ENCODE results near the gene ANO1.

ANO1 gene

DNA sequence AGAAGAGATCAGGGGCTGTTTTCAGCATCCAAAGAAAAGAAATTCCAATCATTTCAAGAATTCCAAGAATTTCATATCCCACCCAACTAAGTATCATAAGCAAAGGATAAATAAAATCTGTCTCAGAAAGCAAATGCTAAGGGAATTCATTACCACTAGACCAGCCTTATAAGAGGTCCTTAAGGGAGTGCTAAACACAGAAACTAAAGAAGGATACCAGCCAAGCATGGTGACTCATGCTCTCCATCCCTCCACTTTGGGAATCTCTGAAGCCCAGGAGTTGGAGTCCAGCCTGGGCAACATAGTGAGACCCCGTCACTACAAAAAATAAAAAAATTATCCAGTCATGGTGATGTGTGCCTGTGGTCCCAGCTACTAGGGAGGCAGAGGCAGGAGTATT, 142.8 kb downstream of the ANO1 start:
- Histone ChIP-seq H3K27ac (ENCODE audit: low read depth, low read length, severe bottlenecking) (no peak overlapping the region), H3K36me3 (ENCODE audit: control insufficient read depth, insufficient read depth, low read length) (no peaks in the 10 kb centered on the region), H3K4me3 (ENCODE audit: extremely low read depth, insufficient read depth, low read length, poor library complexity, severe bottlenecking) (no peak overlapping the region), H3K4me1 (ENCODE audit: control insufficient read depth, insufficient read depth, low read length, poor library complexity, severe bottlenecking) (no peaks in the 10 kb centered on the region), H3K9me3 (ENCODE audit: control insufficient read depth, low read length) (no peaks in the 10 kb centered on the region)
- WGBS, 2 experiments (ENCODE audit: insufficient coverage in 2 of 2), result 100% methylated on average over 1 of the region's 1 CpG; no CpG with 5 or more reads in 1 of the 2 experiments

DNA sequence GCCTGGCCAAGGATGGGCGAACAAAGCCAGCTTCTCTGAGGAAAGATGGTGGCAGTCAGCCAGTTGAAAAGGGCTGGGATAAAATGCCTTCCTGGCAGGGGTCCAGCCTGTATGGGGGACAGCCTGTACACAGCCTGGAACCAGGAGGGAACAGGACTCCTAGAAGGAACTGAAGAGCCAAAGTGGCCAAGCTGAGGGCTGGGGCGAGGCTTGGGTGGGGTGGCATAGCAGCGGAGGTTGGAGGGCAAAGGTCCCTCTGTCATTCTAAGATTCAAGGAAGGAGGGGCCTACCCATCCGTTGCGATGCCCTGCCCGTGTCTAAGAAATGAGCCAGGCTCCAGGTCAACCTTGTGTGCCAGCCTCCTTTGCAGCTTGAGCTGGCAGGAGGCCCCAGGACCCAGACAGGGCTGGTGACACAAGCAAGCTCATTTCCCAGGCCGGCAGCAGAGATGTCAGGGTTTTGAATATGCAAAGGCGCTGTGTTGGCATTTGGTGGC, 147.6 kb downstream of the ANO1 start:
- Histone ChIP-seq H3K9me3 (ENCODE audit: control insufficient read depth, low read length) (no peaks in the 10 kb centered on the region), H3K4me1 (ENCODE audit: control insufficient read depth, insufficient read depth, low read length, poor library complexity, severe bottlenecking) (peaks cover 5% of the 10 kb centered on the region), H3K36me3 (ENCODE audit: control insufficient read depth, insufficient read depth, low read length) (no peaks in the 10 kb centered on the region), H3K4me3 (ENCODE audit: extremely low read depth, insufficient read depth, low read length, poor library complexity, severe bottlenecking) (no peak overlapping the region), H3K27ac (ENCODE audit: low read depth, low read length, severe bottlenecking) (no peak overlapping the region)
- WGBS, 2 experiments (ENCODE audit: insufficient coverage in 2 of 2), result 86 to 89% methylated on average over 8 of the region's 8 CpGs

DNA sequence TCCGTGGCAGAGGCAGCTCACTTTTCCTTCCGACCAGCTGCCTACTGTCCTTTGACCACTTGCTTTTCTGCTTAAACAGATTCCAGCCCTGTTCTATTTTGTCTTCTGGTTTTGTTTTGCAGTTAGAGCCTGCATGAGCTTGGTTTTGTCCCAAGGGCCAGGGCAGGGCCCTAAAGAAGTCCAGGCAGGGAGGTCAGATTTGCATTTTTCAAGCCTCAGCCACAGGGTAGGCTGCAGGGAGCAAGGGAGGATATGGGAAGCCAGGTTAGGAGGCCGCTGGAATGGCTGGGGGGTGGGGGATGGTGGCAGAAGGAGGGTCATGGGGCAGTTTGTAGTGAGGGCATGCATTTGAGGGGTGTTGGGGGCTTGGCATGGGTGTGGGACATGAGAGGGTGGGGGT, 148.1 kb downstream of the ANO1 start:
- Histone ChIP-seq H3K9me3 (ENCODE audit: control insufficient read depth, low read length) (no peaks in the 10 kb centered on the region), H3K4me1 (ENCODE audit: control insufficient read depth, insufficient read depth, low read length, poor library complexity, severe bottlenecking) (peaks cover 7% of the 10 kb centered on the region), H3K36me3 (ENCODE audit: control insufficient read depth, insufficient read depth, low read length) (no peaks in the 10 kb centered on the region), H3K27ac (ENCODE audit: low read depth, low read length, severe bottlenecking) (no peak overlapping the region), H3K4me3 (ENCODE audit: extremely low read depth, insufficient read depth, low read length, poor library complexity, severe bottlenecking) (no peak overlapping the region)
- WGBS, 2 experiments (ENCODE audit: insufficient coverage in 2 of 2), result 51 to 52% methylated on average over 3 of the region's 3 CpGs

DNA sequence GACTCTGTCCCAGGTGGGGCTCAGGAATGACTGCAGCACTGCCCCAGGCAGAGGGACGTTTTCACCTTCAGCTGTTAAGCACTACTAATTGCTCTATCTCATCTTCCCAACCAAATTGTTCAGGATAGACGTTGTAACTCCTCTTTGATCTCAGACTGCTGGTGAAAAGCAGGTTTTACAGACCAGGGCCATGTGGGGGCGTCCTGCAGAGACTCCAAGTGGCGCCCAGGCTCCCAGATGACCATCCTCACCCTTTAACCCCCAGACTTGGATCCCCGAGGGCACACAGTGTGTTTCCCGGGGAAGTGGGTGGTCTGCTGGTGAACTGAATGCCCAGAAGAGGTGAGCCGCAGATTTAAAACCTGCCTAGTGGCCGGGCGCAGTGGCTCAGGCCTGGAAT, 148.8 kb downstream of the ANO1 start:
- H3K9me3 ChIP-seq (ENCODE audit: control insufficient read depth, low read length), result no peaks in the 10 kb centered on the region
- H3K36me3 ChIP-seq (ENCODE audit: control insufficient read depth, insufficient read depth, low read length), result no peaks in the 10 kb centered on the region
- 69 to 70% methylated on average over 7 to 9 of the region's 9 CpGs for WGBS, 2 experiments (ENCODE audit: insufficient coverage in 2 of 2)
- no peak overlapping the region for H3K4me3 ChIP-seq (ENCODE audit: extremely low read depth, insufficient read depth, low read length, poor library complexity, severe bottlenecking)
- no peak overlapping the region for H3K27ac ChIP-seq (ENCODE audit: low read depth, low read length, severe bottlenecking)
- H3K4me1 ChIP-seq (ENCODE audit: control insufficient read depth, insufficient read depth, low read length, poor library complexity, severe bottlenecking), result peaks cover 8% of the 10 kb centered on the region

DNA sequence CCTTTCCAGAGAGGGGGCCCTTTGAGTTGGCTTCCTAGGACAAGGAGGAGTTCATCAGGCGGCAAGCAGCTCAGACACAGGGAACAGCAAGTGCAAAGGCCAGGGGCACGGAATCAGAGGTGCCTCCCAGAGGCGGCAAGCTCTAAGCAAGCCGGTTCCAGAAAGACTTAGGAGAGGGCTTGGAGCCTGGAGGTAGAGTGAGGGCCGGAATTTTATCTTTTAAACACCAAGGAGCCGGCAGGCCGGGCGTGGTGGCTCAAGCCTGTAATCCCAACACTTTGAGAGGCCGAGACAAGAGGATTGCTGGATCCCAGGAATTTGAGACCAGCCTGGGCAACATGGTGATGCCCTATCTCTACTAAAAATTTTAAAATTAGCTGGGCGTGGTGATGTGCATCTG, 151.6 kb downstream of the ANO1 start:
- Histone ChIP-seq H3K27ac (ENCODE audit: low read depth, low read length, severe bottlenecking) (no peak overlapping the region), H3K4me3 (ENCODE audit: extremely low read depth, insufficient read depth, low read length, poor library complexity, severe bottlenecking) (no peak overlapping the region), H3K36me3 (ENCODE audit: control insufficient read depth, insufficient read depth, low read length) (no peaks in the 10 kb centered on the region), H3K9me3 (ENCODE audit: control insufficient read depth, low read length) (no peaks in the 10 kb centered on the region), H3K4me1 (ENCODE audit: control insufficient read depth, insufficient read depth, low read length, poor library complexity, severe bottlenecking) (peaks cover 8% of the 10 kb centered on the region)
- WGBS, 2 experiments (ENCODE audit: insufficient coverage in 2 of 2), result 95 to 96% methylated on average over 6 to 7 of the region's 10 CpGs

DNA sequence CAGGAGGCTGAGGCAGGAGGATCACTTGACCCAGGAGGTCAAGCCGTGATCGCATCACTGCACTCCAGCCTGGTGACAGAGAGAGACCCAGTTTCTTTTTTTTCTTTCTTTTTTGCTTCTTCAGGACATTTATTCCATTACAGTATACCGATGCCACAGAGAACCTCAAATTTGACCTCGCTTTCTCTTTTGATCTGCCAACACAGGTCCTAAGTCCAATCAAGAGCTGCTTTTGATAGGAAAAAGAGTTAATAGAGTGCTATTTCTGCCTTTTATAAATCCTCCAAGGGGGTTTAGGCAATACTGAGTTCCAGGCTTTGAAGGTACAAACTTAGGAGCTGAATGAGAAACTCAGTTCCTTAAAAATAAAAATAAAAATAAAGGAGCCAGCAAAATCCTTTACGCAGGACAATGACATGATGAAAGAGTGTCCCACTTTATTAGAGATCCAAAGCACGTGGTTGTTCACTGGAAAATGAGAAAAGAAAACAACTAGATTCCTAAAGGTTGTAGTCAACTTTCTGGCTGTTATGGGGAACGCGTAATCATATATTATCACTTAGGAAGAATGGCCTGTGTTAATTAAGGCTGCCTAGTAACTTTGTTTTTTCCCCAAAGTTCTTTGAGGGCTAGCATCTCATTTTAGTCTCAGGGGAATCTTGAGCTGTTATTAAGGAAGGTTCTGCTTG, 152.2 kb downstream of the ANO1 start:
- Histone ChIP-seq H3K36me3 (ENCODE audit: control insufficient read depth, insufficient read depth, low read length) (no peaks in the 10 kb centered on the region), H3K27ac (ENCODE audit: low read depth, low read length, severe bottlenecking) (no peak overlapping the region), H3K9me3 (ENCODE audit: control insufficient read depth, low read length) (no peaks in the 10 kb centered on the region), H3K4me1 (ENCODE audit: control insufficient read depth, insufficient read depth, low read length, poor library complexity, severe bottlenecking) (peaks cover 8% of the 10 kb centered on the region), H3K4me3 (ENCODE audit: extremely low read depth, insufficient read depth, low read length, poor library complexity, severe bottlenecking) (no peak overlapping the region)
- 89 to 95% methylated on average over 3 to 4 of the region's 8 CpGs for WGBS, 2 experiments (ENCODE audit: insufficient coverage in 2 of 2)

DNA sequence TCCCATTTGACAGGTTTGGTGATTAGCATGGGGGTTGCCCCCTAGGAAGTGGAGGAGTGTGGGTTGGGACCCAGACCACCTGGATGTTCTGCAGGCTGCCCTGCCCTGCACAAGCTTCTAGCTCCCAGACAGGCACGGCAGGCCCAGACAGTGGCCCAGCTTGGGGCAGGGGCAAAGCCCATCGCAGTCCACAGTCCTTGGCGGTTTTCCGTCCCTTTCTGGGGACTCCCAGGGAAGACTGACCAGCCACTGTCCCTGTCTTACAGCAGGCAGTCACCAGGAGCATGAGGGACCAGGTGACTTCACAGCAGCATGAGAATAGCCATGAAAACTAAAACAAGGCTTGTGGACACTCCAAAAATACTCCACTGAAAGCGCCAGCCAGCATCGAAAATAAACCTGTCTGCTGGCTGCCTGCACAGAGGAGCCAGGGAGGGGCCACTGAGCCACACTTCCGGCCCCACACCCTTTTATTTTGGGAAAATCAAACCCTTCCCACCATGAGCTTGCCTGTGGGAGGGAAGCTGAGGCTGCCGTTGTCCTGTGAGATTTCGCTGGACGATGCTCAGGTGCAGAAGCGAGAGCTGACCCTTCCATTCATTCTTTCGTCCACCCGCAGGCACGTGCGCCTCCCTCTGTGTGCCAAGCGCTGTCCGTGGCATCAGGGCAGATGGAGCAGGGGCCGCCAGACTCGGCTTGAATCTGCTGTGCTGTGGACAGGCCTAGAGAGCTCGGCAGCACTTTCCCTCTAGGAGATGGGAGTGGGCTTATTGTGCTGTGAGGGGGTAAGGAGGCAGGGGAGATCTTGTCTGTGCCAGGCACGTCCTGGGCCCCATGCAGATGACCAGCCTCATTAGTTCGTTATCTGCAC, 153.0 kb downstream of the ANO1 start:
- Histone ChIP-seq H3K36me3 (ENCODE audit: control insufficient read depth, insufficient read depth, low read length) (no peaks in the 10 kb centered on the region), H3K27ac (ENCODE audit: low read depth, low read length, severe bottlenecking) (no peak overlapping the region), H3K9me3 (ENCODE audit: control insufficient read depth, low read length) (no peaks in the 10 kb centered on the region), H3K4me1 (ENCODE audit: control insufficient read depth, insufficient read depth, low read length, poor library complexity, severe bottlenecking) (peaks cover 8% of the 10 kb centered on the region), H3K4me3 (ENCODE audit: extremely low read depth, insufficient read depth, low read length, poor library complexity, severe bottlenecking) (no peak overlapping the region)
- WGBS, 2 experiments (ENCODE audit: insufficient coverage in 2 of 2), result 80 to 94% methylated on average over 2 to 12 of the region's 22 CpGs

DNA sequence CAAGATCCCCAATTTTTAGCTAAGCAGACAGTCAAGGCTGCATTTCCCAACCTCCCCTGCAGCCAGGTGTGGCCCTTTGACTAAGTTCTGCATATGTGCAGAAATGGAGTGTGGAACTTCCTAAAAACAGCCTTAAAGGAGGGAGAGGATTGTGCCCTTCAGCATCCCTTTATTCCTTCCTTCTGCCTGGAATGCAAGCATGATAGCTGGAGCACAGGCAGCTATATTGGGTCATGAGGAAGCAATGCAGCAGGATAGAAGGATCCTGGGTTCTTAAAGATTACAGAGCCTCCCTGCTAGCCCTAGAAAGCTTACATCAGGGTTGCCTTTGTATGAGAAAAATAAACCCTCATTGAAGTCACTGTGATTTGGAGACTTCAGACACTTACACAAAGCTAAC, 154.9 kb downstream of the ANO1 start:
- Histone ChIP-seq H3K36me3 (ENCODE audit: control insufficient read depth, insufficient read depth, low read length) (no peaks in the 10 kb centered on the region), H3K4me1 (ENCODE audit: control insufficient read depth, insufficient read depth, low read length, poor library complexity, severe bottlenecking) (peaks cover 4% of the 10 kb centered on the region), H3K4me3 (ENCODE audit: extremely low read depth, insufficient read depth, low read length, poor library complexity, severe bottlenecking) (no peak overlapping the region), H3K9me3 (ENCODE audit: control insufficient read depth, low read length) (no peaks in the 10 kb centered on the region), H3K27ac (ENCODE audit: low read depth, low read length, severe bottlenecking) (no peak overlapping the region)

DNA sequence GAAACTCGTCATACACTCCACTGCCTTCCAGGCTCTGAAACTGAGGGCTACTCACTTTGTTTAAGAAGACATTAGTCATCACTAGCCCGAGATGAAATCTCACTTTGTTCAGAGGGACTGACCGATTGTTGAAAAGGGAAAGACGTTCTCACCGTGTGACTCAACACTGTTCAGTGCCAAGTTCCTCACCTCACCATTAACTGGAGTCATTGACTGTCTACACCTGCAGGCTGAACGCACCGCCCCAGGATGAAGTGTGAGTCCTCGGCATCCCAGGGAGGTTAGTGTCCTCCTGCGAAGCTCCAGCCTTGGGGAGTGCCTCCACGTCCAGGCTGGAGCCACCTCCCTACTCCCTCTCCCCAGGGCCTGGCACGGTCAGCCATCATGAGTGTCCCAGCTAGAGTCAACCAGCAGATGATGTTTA, 155.4 kb downstream of the ANO1 start:
- no peak overlapping the region for H3K27ac ChIP-seq (ENCODE audit: low read depth, low read length, severe bottlenecking)
- H3K9me3 ChIP-seq (ENCODE audit: control insufficient read depth, low read length), result no peaks in the 10 kb centered on the region
- no peaks in the 10 kb centered on the region for H3K36me3 ChIP-seq (ENCODE audit: control insufficient read depth, insufficient read depth, low read length)
- 87 to 91% methylated on average over 3 to 6 of the region's 11 CpGs for WGBS, 2 experiments (ENCODE audit: insufficient coverage in 2 of 2)
- H3K4me3 ChIP-seq (ENCODE audit: extremely low read depth, insufficient read depth, low read length, poor library complexity, severe bottlenecking), result no peak overlapping the region
- peaks cover 4% of the 10 kb centered on the region for H3K4me1 ChIP-seq (ENCODE audit: control insufficient read depth, insufficient read depth, low read length, poor library complexity, severe bottlenecking)

DNA sequence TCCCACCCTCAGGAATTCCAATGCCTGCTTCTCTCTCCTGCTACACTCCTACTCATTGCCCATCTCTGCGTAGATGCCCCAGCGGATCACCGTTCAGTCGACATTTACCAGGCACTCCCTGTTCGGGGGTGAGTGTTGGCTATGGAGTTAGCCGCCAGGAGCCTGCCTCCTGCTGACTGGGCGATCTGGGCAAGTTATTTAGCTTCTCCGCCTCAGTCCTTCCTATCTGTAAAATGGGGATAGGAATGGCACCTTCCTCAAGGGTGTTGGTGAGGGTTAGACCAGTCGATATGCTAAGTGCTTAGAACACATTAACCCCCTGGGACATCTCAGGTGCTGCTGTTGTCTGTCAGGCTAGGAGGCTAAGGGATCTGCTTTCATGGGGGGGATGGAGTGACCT, 155.8 kb downstream of the ANO1 start:
- no peak overlapping the region for H3K27ac ChIP-seq (ENCODE audit: low read depth, low read length, severe bottlenecking)
- H3K4me3 ChIP-seq (ENCODE audit: extremely low read depth, insufficient read depth, low read length, poor library complexity, severe bottlenecking), result no peak overlapping the region
- 100% methylated on average over 1 of the region's 9 CpGs for WGBS, 2 experiments (ENCODE audit: insufficient coverage in 2 of 2)
- peaks cover 4% of the 10 kb centered on the region for H3K4me1 ChIP-seq (ENCODE audit: control insufficient read depth, insufficient read depth, low read length, poor library complexity, severe bottlenecking)
- no peaks in the 10 kb centered on the region for H3K9me3 ChIP-seq (ENCODE audit: control insufficient read depth, low read length)
- H3K36me3 ChIP-seq (ENCODE audit: control insufficient read depth, insufficient read depth, low read length), result no peaks in the 10 kb centered on the region
